Measurements from ENCODE around the gene KCTD21.

DNA sequence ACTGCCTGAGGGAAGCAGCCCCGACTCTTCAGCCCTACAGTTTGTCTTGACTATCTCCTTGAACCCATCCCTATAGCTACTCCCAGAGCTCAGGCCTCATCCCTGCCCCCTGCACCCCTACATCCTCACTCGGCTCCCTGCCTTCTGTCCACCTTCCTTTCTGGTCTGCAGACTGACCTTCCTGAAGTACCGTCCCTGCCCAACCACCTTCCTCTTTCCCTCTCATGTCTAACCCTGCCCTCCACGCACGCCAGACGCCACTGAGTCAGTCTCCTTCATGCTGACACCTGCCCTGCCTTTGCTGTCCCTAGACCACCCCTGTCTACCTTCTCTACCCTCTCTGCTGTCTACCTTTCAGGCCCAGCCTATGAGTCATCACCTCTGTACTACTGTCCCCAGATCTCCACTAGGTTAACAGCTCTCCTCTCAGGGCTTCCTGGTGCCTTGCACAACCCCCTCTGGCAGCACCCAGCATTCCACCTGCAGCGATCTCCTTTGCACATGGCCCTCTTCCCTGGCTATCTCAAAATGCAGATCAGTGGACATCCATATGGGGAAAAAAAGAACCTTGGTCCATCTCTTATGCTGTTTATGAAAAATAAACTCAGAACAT lies 8.9 kb downstream of the KCTD21 start:
- TF ChIP-seq ZBTB7A (IDR thresholded peaks at IDR 0.05; ENCODE audit: low read depth), result no peak
- TF ChIP-seq RAD21 (IDR thresholded peaks at IDR 0.05; ENCODE audit: low read depth), result no peak
- TF ChIP-seq, protein P1, sequence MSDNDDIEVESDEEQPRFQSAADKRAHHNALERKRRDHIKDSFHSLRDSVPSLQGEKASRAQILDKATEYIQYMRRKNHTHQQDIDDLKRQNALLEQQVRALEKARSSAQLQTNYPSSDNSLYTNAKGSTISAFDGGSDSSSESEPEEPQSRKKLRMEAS (IDR thresholded peaks at IDR 0.05), result no peak

Measured in Ishikawa (cell line).